SIG-M5 treated with dmso at 0.1 percent for 504 hours (cell line): ENCODE data around the gene ILK.

Experiments used
- DNase-seq: peaks from one replicate; lab custom pipeline; 2025; ENCODE audit not compliant: unreplicated experiment; lab: John Stamatoyannopoulos, UW

The ILK gene

GRCh38 chr11:6619004-6619745 is 15.6 kb downstream of the ILK start, which contains the start of gene TPP1:
TSS of gene TPP1 (minus strand) at chr11:6619422. CDS start at chr11:6619400, 22 bp downstream.
- DNase-seq = peak; percentile 95

- DNase-seq = no peak
Measured at GRCh38 chr11:6620636-6621035, 17.1 kb downstream of the ILK start.

GRCh38 chr11:6621711-6622211 is 18.2 kb downstream of the ILK start:
- no peak for DNase-seq

- no peak for DNase-seq
Measured at GRCh38 chr11:6622261-6623171, 18.9 kb downstream of the ILK start.

GRCh38 chr11:6623391-6624363 is 20.1 kb downstream of the ILK start:
- no peak for DNase-seq

GRCh38 chr11:6625156-6625831 is 21.7 kb downstream of the ILK start:
- no peak for DNase-seq

GRCh38 chr11:6625832-6626420 is 22.4 kb downstream of the ILK start:
- no peak for DNase-seq

- no peak for DNase-seq
Measured at GRCh38 chr11:6626971-6627761, 23.6 kb downstream of the ILK start.

GRCh38 chr11:6627762-6628241 is 24.2 kb downstream of the ILK start:
- no peak for DNase-seq

- no peak for DNase-seq
Measured at GRCh38 chr11:6628526-6628925, 25.0 kb downstream of the ILK start.

- no peak for DNase-seq
Measured at GRCh38 chr11:6629573-6629891, 26.0 kb downstream of the ILK start.

GRCh38 chr11:6629892-6630631 is 26.5 kb downstream of the ILK start:
- DNase-seq = no peak

GRCh38 chr11:6630632-6631291 is 27.2 kb downstream of the ILK start:
- no peak for DNase-seq

- DNase-seq = no peak
Measured at GRCh38 chr11:6631361-6631890, 27.9 kb downstream of the ILK start.

- no peak for DNase-seq
Measured at GRCh38 chr11:6632116-6633073, 28.8 kb downstream of the ILK start.
